CD4-positive, alpha-beta T cell treated with Interferon gamma for 1 hour (primary cell): ENCODE data around the gene SIK3.

Experiments
- DNase-seq: peaks from one replicate; pipeline ENCODE4 v3.0.0-alpha.2; 2020

Gene SIK3

GRCh38 chr11:116859175-116859574 lies 239.1 kb downstream of the SIK3 start:
- no peak for DNase-seq

DNA sequence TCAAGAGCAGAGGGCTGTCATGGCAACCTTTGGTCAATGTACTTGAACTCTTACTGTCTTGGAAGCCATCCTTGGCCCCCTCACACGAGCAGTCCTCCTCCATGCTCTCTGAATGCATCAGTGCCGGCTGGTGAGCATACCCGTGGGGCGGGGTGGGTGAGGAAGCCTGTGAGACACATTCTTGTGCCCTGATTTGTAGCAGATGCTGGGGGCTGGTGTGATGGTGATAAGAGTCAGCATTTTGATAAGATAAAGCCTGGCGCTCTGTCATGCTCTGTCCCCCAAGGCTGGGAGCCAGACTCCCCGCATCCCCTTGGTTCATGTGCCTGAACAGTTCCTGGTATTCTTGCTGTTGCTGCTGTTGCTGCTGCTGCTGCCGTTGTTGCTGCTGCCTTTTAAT lies 240.3 kb downstream of the SIK3 start:
- DNase-seq: no peak

DNA sequence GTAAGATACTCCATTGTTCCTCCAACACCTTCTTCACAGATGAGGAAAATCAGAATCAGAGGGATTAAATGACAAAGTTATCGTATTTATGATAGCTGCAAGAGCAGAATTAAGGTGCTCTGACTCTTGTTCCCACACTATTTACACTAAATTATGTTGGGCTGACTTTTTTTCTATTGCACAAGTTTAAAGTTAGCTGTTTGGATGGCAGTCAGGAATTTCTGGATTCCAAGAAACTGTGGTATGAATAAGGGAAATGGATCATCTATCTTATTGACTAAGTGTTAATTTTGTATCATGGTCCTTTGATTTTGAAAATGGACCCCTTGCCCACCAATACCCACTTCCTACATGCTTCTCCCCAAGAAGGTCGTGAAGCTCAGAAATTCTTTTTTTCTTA lies 240.9 kb downstream of the SIK3 start:
- no peak for DNase-seq

DNA sequence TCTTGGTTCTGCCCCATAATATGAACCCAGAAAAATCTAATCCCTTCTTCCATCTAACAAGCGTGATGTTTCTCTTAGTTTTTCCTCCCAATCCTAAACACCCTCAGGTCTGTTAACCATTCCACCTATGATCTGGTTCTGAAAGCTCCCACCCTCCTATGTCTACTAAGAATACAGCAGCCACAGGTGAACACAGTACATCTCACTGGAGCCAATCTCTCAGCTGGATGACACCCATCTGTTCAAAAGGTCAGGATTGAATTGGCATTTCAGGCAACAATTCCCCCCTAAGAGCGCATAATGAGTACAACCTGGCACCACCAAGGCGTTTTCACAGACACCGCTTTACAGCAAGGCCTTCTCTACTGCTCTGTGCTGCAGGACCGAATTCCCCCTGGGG lies 241.8 kb downstream of the SIK3 start:
- no peak for DNase-seq

DNA sequence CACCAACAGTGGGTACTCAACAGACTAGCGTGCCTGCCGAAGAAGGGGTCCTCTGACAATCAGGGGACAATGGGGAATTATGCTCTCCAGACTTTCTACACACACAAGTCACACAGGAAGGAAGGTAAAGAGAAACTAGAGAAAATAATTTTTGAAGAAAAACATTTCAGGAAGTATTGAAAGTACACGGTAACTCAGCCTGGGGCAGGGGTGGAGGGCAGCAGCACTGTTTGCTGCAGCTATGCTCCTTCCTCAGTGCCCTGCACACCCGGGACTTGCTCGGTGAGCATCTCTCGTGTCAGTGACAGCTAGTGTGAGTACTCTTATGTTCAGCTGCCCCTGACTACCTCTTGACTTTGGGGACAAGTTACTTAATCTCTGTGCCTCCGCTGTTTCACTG lies 242.8 kb downstream of the SIK3 start:
- no peak for DNase-seq

- DNase-seq: peak; percentile 45
Measured at GRCh38 chr11:116853461-116854073, 244.7 kb downstream of the SIK3 start.

- DNase-seq: no peak
Measured at GRCh38 chr11:116852261-116853031, 245.8 kb downstream of the SIK3 start.

DNA sequence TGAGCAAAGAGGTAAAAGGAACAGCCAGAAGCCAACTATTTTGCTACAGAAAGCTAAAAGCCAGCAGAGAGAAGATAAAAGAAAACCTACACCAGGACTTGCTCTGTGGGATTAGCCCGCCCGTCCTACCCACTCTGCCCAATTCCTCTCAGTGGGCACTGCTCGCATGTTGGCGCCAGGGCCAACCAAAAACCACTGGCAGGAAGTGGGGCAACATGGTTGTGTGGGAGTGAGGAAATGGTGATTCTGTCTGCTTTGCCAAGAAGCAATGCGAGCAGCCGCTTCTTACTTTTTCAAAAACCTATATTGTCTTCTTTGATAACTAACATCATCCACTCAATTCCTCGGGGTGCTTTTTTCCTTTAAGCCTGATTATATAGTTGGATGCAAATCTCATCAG lies 246.6 kb downstream of the SIK3 start:
- DNase-seq: peak; percentile 42

DNA sequence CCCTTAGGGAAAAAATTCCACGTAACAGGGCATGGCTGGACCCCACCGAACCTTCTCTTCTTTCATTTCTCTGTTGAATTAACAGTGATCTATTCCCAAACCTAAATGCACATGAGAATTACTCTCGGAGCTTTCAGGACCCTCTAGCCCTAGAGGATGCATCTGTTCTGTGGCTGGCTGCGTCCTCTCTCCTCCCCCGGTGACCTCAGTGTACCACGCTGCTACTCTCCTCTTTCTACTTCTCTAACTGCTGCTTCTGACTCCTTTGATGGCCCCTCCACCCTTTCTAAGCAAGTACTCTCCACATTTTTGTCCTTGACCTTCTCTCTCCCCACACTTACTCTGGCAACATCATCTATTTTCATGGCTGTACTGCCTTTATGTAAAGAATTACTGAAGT lies 248.7 kb downstream of the SIK3 start:
- no peak for DNase-seq

DNA sequence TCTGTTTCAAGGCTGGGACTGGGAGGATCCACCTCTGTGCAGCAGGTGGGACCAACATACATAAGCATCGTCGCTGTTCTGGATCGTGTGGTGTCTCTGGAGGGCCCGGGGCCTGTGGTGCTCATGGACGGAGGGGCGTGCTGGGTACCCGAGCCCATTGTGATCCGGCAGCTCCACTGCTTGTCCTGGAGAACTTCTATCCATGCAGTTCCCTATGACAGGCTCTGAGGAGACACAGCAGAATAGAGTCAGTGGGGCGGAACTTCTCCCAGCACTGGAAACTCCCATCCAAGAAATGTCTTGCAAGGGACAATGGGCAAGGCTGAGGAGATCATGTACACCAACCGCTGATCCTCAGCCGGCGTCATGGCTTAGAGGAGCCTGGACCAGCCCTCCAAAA lies 249.2 kb downstream of the SIK3 start:
- no peak for DNase-seq

DNA sequence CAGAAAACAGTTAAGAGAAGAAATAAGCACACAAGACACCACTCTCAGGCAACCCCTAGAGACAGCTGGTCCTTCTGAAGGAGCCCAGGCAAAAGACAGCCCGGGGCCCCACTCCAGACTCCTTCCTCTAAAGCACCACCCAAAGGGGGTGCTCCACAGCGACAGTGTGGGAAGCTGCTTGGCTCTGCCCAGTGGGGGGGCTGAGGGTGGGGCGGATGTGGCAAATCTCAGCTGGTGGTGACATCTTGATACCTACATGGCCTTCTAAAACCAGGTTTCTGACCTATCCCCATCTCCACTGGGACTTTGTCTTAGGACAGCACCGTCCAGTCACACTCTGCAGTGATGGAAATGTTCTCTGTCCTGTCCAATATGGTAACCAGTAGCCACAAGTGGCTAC lies 250.6 kb downstream of the SIK3 start:
- DNase-seq: no peak

DNA sequence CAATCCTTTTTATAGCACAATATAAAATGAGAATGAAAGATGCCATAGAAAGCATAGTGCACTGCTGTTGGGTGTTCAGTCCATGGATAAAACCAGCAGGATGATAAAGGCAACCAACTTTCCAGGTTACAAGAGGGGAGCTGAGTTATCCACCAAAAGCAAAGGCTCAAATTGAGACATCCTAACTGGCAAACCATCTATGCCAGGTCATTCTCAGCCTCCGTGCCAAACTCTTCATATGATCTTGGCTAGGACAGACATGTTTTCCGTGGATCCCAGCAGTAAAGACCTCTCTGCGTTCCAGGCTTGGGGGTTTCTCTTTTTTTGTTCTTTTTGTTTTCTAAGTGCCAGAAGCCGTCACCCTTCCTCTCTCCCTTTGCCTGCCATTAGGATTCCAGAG lies 253.5 kb downstream of the SIK3 start:
- DNase-seq: no peak

- DNase-seq: no peak
Measured at GRCh38 chr11:116843661-116844060, 254.6 kb downstream of the SIK3 start.

- DNase-seq: no peak
Measured at GRCh38 chr11:116842909-116843308, 255.3 kb downstream of the SIK3 start.

DNA sequence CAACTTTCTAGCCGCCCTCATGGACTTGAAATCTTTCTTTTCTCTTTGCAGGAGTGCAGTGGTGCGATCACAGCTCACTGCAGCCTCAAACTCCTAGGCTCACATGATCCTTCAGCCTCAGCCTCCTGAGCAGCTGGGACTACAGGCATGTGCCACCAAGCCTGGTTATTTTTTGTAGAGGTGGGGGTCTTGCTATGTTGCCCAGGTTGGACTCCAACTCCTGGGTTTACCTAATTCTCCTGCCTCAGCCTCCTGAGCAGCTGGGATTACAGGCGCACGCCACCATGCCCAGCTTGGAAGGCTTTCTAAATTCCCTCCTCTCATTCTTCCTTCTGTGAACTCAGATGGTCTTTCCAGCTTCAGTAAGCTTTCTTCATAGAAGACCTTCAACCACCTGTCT lies 256.1 kb downstream of the SIK3 start:
- DNase-seq: no peak

DNA sequence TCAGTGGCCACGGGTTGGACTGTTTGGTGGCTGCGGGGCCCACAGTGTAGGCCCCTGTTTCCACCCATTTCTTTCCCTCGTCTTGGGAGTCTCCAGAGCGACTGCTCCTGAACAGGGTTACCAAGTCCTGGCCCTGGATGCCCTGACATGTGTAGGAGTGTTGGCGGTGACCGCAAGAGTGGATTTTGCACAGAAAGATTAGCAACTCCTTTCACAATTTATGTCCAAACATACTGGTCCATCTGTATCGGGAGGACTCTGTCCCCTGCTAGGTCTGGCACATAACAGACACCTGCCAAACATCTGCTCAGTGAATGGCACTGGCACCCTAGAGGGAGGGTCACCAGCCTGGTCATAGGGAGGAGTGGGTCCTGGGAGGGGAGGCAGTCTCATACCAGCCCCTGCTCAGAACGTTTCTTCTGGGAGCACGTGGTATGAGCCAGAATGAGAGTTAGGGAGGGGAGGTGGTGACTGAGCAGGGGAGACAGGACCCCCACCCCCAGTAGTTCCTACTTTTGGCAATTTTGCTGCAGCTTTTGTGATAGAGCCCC lies 257.4 kb downstream of the SIK3 start:
- no peak for DNase-seq

GRCh38 chr11:116840224-116840745 lies 257.9 kb downstream of the SIK3 start:
- DNase-seq: no peak

DNA sequence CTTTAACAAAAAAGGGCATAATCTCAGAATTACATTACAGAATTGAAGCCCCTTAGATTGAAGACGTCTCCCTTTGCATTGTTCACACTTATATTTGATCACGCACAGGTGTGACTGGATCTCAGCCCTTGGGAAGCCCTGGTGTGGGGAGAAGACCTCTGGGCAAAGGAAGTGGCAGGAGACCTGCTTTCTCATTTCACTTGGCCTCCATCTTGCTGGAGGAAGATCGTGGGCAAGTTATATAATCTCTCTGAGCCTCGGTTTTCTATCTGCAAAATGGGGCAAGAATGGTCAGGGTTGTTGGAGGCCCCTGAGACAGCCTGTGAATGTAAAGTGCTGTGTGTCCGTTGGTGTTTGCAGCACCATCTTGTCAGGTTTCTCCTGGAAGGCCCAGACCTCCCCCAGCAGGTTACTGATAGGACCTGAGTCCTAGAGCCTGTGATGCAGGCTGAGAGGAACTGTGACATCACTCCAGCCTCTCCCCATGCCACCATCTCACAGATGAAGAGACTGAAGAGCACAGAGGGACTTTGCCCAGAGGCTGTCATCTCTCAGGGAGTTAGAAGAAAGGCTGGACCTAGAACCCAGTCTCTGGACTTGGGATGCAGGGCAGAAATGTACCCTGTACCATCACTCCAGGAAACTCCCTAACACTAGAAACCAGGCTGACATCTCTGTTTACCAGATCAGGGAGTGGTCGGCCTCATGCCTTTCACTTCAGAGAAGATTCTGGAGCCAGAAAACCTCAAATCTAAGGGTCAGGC lies 259.7 kb downstream of the SIK3 start:
- no peak for DNase-seq

GRCh38 chr11:116837231-116838091 lies 260.8 kb downstream of the SIK3 start, which contains the start of gene APOA1:
Gene APOA1 (minus strand): TSS chr11:116837622. CDS start chr11:116837387, 235 bp downstream.
- DNase-seq: no peak

DNA sequence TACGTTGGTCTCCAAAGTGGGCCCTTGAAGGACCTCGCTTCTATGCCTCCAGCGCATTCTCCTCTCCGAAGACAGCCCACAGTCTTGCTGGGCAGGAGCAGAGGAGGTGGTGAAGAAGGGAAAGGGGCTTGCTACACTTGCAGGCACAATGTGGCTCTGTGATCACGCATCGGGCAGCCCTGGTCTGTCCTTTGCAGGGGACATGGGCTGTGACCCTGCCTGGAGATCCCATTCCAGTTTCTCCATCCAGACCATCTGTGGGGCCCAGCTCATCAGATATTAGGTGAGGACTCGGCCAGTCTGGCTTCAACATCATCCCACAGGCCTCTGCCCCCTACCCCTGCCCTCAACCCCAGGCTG lies 261.6 kb downstream of the SIK3 start:
- no peak for DNase-seq

DNA sequence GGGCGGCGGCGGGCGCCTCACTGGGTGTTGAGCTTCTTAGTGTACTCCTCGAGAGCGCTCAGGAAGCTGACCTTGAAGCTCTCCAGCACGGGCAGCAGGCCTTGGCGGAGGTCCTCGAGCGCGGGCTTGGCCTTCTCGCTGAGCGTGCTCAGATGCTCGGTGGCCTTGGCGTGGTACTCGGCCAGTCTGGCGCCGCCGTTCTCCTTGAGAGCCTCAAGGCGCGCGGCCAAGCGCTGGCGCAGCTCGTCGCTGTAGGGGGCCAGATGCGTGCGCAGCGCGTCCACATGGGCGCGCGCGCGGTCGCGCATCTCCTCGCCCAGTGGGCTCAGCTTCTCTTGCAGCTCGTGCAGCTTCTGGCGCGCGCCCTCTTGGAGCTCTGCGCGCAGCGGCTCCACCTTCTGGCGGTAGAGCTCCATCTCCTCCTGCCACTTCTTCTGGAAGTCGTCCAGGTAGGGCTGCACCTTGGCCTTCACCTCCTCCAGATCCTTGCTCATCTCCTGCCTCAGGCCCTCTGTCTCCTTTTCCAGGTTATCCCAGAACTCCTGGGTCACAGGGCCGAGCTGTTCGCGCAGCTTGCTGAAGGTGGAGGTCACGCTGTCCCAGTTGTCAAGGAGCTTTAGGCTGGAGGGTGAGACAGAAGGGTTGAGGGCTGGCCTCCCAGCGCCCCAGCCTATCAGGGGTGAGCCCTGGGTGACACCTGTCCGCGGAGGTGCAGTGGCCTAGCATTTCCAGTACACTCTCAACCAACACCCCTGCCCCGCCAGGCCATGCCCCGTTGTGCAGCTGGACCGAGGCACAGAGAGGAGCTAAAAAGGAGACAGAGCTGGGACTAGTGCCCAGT lies 262.2 kb downstream of the SIK3 start:
- peak; percentile 85 for DNase-seq
